ENCODE data around the gene GGN. TPM values are rescaled to one million over a fixed set of nuclear protein-coding genes. Genes with fewer than 3 reads are reported as not detected.

The GGN gene
- total RNA-seq, 1 experiment from 2014 or later = 1.5 TPM

DNA sequence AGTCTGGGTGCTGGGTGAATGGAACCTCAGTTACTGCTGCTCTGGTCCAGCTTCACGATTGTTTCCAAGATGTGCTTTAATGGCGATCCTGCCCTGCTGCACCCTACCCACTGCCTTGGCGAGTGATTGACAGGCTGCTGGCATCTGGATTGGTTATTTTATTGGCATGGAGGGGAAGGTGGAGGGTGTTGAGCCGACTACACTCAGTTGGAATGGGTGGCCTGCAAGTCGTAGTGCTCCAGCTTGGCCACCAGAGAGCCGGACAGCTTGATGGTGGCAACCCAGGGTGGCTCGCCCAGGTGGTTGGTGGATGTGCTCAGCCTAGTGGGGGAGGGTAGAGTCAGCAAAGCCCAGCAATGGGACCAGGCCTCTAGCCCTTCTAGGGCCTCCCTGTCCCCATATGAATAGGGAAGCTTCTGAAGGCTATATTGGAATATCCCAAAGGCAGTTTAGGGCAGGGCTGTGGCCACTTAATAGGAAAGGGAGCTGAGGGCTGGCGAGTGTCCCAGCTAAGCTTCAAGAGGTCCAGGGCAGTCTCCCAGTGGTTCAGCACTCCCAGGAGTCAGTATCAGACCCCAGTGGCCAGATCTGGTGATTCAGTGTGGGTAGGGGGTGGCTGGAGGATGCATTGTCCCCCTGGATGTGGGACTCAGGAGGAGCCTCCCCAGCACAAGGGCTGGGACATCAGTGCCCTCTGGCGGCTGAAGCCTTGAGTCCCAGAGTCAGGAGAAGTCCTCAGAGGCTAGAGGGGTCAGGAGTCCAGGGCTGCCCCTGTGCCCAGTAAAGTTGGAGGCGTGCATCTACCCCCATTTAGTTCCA lies 3.4 kb downstream of the GGN start:
- H3K4me2 ChIP-seq (ENCODE audit: insufficient read depth, insufficient read length, low read length) = no peak overlapping the region
- no peaks in the 10 kb centered on the region for H3K79me1 ChIP-seq (ENCODE audit: insufficient read depth, low read depth, low read length, poor library complexity, severe bottlenecking)
- no peak overlapping the region; the same call in 1 of the 2 replicates for H3K14ac ChIP-seq (ENCODE audit: insufficient read depth, low read length)
- no peaks in the 10 kb centered on the region for H3K27me3 ChIP-seq (ENCODE audit: insufficient read depth, low read length)
- H3K56ac ChIP-seq (ENCODE audit: insufficient read length, low read depth, low read length) = no peak overlapping the region
- no peaks in the 10 kb centered on the region for H3K79me2 ChIP-seq (ENCODE audit: insufficient read depth, low read length)
- H4K20me1 ChIP-seq (ENCODE audit: control insufficient read depth, insufficient read depth, insufficient read length) = no peaks in the 10 kb centered on the region
- H2BK15ac ChIP-seq (ENCODE audit: low read depth, low read length) = no peak overlapping the region
- no peak overlapping the region for H4K5ac ChIP-seq (ENCODE audit: insufficient read length, low read depth, low read length)
- TF ChIP-seq, protein P1, sequence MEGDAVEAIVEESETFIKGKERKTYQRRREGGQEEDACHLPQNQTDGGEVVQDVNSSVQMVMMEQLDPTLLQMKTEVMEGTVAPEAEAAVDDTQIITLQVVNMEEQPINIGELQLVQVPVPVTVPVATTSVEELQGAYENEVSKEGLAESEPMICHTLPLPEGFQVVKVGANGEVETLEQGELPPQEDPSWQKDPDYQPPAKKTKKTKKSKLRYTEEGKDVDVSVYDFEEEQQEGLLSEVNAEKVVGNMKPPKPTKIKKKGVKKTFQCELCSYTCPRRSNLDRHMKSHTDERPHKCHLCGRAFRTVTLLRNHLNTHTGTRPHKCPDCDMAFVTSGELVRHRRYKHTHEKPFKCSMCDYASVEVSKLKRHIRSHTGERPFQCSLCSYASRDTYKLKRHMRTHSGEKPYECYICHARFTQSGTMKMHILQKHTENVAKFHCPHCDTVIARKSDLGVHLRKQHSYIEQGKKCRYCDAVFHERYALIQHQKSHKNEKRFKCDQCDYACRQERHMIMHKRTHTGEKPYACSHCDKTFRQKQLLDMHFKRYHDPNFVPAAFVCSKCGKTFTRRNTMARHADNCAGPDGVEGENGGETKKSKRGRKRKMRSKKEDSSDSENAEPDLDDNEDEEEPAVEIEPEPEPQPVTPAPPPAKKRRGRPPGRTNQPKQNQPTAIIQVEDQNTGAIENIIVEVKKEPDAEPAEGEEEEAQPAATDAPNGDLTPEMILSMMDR (conservative IDR thresholded peaks at IDR 0.05) = peak; percentile 67
- no peak overlapping the region for H3K27ac ChIP-seq (ENCODE audit: insufficient read length, low read depth, low read length)
- Mint-ChIP-seq H3K27ac (peak overlapping the region; percentile 23 to 68 (median 47); a peak in 3 of 7 replicates), H3K27me3 (ENCODE audit: low read depth) (peaks cover 2% of the 10 kb centered on the region; the same call in 1 of the 2 replicates), H3K4me1 (peaks cover 10 to 19% of the 10 kb centered on the region in 2 experiments), H3K9me3 (no peaks in the 10 kb centered on the region), H3K4me3 (peak overlapping the region in 1 of 2 experiments; percentile 48; a peak in 2 of 5 replicates), H3K36me3 (ENCODE audit: insufficient read depth in 1 of 3, low read depth in 3 of 3) (peaks cover 19 to 48% (median 40%) of the 10 kb centered on the region in 3 experiments; a peak in 6 of 7 replicates)
- no peak overlapping the region for H3K9ac ChIP-seq (ENCODE audit: extremely low read depth, insufficient read length, low read length)
- H2BK120ac ChIP-seq (ENCODE audit: low read depth, low read length, poor library complexity, severe bottlenecking) = no peak overlapping the region
- no CpG with 5 or more reads among the region's 10 CpGs for WGBS (ENCODE audit: extremely low coverage, insufficient read length, low lambda C conversion rate)
- H3K4me1 ChIP-seq (ENCODE audit: insufficient read depth, low read length) = no peaks in the 10 kb centered on the region
- H3K18ac ChIP-seq (ENCODE audit: insufficient read length, low read depth, low read length) = no peak overlapping the region
- H2AK5ac ChIP-seq (ENCODE audit: insufficient read length, low read length) = no peak overlapping the region
- H2BK20ac ChIP-seq (ENCODE audit: low read depth, low read length, poor library complexity, severe bottlenecking) = no peak overlapping the region
- no peak overlapping the region for H4K91ac ChIP-seq (ENCODE audit: insufficient read length, low read depth, low read length)
- H3T11ph ChIP-seq (ENCODE audit: low read length) = no peak overlapping the region
- DNase-seq = peak; percentile 78
- H3K9me3 ChIP-seq (ENCODE audit: control insufficient read depth, low read depth, low read length) = no peaks in the 10 kb centered on the region
- no peak overlapping the region for H2AFZ ChIP-seq (ENCODE audit: low read length)
- no peak overlapping the region for H3K4ac ChIP-seq (ENCODE audit: low read depth, low read length)
- H2BK5ac ChIP-seq (ENCODE audit: insufficient read length, low read length) = no peak overlapping the region
- no peak overlapping the region for H2BK12ac ChIP-seq (ENCODE audit: insufficient read length, low read depth, low read length)
- H3K23me2 ChIP-seq (ENCODE audit: insufficient read length, low read depth, low read length, poor library complexity, severe bottlenecking) = peaks cover 28% of the 10 kb centered on the region
- no peak overlapping the region for H3K23ac ChIP-seq (ENCODE audit: insufficient read length, low read depth, low read length)
- H4K8ac ChIP-seq (replicated peaks; ENCODE audit: insufficient read length, low read depth, low read length) = no peak overlapping the region

Measured in H9 (cell line).